HG03457 (cell line): Measurements from ENCODE around the gene FKBP1A.

ENCODE experiments used
- ATAC-seq: cut with Tn5 transposase; IDR thresholded peaks from one replicate; pipeline ENCODE4 v1.9.1; 2021; ENCODE audit warnings: moderate number of reproducible peaks; ENCODE audit not compliant: unreplicated experiment

FKBP1A gene

GRCh38 chr20:1322511-1323245 is 70.2 kb downstream of the FKBP1A start:
- ATAC-seq, result no peak

- ATAC-seq, result no peak
Measured at GRCh38 chr20:1321654-1321939, 71.3 kb downstream of the FKBP1A start.

GRCh38 chr20:1320902-1321653 is 71.8 kb downstream of the FKBP1A start:
- no peak for ATAC-seq

GRCh38 chr20:1320016-1320415 is 72.8 kb downstream of the FKBP1A start:
- ATAC-seq, result no peak

GRCh38 chr20:1319462-1319861 is 73.4 kb downstream of the FKBP1A start:
- ATAC-seq, result no peak

- no peak for ATAC-seq
Measured at GRCh38 chr20:1319051-1319450, 73.8 kb downstream of the FKBP1A start.
